HG02610 (cell line): ENCODE data around the gene PSAPL1.

ENCODE experiments used
- ATAC-seq: cut with Tn5 transposase; IDR thresholded peaks from one replicate; pipeline ENCODE4 v1.9.1; 2021; ENCODE audit warnings: mild to moderate bottlenecking, moderate library complexity; ENCODE audit not compliant: unreplicated experiment

Gene PSAPL1

DNA sequence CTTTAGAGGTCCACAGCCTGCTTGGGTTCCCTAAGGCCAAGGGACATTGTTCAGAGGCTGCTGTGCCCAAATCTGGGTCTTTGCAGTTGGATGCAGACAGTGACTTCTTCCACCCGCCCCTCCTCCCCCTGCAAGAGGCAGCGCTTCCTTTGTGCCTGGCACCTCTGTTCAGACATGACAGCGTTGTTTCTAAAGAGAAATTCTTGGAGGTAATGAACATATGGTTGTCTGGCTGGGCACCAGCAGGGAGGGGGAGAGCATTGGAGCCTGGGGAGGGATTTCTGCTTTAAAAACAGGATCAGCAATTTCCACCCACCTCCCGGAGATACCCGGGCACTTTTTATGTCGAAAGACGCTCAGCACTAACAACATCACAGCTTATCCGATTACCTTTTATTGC is 51.5 kb downstream of the PSAPL1 start:
- no peak for ATAC-seq

DNA sequence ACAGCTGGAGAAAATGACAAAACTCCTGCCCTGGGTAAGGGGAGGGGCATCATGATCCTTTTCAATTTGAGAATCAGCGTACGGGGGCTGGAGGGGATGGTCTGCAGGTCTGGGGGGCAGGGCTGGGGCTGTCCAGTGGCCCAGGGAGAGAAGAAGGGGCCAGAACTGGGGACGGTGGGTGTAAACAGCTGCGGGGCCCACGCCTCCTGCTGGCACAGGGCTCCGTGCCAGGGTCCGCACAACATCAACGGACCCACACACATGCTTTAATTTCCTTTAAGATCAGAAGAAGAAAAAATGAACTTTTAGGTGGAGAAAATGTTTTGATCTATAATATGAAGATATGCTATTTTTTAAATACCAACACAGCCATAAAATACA is 52.1 kb downstream of the PSAPL1 start:
- no peak for ATAC-seq

DNA sequence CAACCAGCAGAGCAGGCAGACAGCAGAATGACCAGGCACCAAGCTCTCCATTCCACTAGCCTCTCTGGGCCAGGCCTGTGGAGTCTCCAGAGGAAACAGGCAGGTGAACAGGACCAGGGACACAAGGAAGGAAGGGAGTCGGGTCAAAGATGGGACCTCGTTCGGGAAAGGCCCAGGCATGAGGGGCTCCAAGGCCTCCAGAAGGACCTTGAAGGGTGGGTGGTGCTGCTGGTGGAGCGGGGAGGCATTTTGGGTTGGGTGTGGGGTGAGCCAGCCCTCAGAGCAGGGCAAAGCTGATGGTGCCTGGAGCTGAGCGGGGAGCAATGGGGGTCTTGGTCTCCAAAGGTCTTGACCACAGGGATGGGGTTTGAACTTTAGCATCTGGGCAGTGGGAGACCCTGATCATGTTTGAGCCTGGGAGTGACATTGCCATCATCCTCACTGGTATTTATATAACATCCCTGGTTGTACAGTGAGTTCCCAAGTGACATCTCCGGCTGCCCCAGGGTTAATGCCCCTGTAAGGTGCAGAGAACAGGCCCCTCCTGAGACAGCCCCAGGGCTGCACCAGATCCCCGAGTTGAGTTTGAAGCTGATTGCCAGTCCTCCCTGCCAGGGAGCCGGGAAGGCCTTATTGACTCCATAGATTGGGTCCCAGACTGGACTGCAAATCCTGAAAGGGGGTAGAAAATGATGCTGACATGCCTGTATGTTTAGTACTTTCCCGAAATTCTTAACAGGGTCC is 52.7 kb downstream of the PSAPL1 start:
- no peak for ATAC-seq

GRCh38 chr4:7381221-7381889 is 53.4 kb downstream of the PSAPL1 start:
- ATAC-seq, result no peak
